GM12874 (cell line): ENCODE measurements around the gene OGFOD2.

Experiments
- TF ChIP-seq, protein P1 (sequence below): IDR thresholded peaks from 2 replicates; pipeline ENCODE4 v1.5.1; 2011; ENCODE audit warnings: low read depth, mild to moderate bottlenecking, control low read depth, low read length, moderate library complexity; ENCODE audit not compliant: insufficient read depth

The OGFOD2 gene

DNA sequence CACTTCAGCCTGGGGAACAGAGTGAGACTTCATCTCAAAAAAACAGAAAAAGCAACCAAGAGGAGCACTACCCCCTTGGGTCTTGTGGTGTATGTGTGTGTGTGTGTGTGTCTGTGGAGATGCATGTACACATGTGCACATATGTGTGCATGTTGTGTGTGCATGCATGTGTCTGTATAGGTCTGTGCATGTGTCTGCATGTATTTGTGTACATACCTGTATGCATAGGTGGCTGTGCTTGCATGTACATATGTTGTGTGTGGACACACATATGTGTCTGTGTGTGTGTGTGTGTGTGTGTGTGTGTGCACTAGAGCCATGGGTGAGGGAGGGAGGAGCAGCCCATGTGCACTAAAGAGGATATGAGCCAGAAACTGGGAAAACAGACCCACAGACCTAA lies 54.5 kb downstream of the OGFOD2 start:
- TF ChIP-seq, protein P1, sequence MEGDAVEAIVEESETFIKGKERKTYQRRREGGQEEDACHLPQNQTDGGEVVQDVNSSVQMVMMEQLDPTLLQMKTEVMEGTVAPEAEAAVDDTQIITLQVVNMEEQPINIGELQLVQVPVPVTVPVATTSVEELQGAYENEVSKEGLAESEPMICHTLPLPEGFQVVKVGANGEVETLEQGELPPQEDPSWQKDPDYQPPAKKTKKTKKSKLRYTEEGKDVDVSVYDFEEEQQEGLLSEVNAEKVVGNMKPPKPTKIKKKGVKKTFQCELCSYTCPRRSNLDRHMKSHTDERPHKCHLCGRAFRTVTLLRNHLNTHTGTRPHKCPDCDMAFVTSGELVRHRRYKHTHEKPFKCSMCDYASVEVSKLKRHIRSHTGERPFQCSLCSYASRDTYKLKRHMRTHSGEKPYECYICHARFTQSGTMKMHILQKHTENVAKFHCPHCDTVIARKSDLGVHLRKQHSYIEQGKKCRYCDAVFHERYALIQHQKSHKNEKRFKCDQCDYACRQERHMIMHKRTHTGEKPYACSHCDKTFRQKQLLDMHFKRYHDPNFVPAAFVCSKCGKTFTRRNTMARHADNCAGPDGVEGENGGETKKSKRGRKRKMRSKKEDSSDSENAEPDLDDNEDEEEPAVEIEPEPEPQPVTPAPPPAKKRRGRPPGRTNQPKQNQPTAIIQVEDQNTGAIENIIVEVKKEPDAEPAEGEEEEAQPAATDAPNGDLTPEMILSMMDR = no peak
